ENCODE data around the gene PGM3. TPM values are rescaled to one million over a fixed set of nuclear protein-coding genes. Genes with fewer than 3 reads are reported as not detected.

The PGM3 gene
- total RNA-seq, 1 experiment from 2014 or later = 97.0 TPM

DNA sequence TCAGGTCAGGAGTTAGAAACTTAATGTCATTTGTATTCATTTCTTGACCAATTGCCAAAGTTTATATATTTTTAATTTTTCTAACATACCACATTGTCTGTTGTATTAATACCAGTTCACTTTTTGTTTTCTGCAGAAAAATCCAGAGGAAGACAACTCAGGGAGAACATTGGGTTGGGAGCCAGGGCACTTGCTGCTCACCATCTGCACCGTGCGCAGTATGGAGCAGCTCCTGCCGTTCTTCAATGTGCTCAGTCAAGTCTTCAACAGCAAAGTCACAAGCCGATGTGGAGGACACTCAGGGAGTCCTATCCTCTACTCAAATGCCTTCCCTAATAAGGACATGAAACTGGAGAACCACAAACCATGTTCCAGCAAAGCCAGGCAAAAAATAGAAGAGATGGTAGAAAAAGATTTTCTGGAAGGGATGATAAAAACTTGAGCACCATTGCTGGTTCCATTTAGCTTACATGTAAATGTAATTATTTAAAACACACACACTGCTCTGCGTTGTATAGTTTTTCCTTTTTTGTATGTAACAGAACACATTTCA, 25.3 kb downstream of the PGM3 start:
- H3K4me3 Mint-ChIP-seq (ENCODE audit: unreplicated experiment) = no peak overlapping the region
- no peaks in the 10 kb centered on the region for H3K9me3 ChIP-seq
- BruUV-seq (replicated peaks) = no TSS peak
- H3K4me1 Mint-ChIP-seq (ENCODE audit: low read depth, unreplicated experiment) = no peaks in the 10 kb centered on the region
- no peaks in the 10 kb centered on the region for H3K4me1 ChIP-seq
- no peaks in the 10 kb centered on the region for H3K9me3 Mint-ChIP-seq (ENCODE audit: unreplicated experiment)
- no peak overlapping the region for H3K4me3 ChIP-seq (ENCODE audit: low read depth, low read length)
- H3K36me3 Mint-ChIP-seq (ENCODE audit: insufficient read depth, unreplicated experiment) = peaks cover 75% of the 10 kb centered on the region
- intact Hi-C loops (cut with micrococcal nuclease; ENCODE audit: unreplicated experiment) = no loop called here
- no peak overlapping the region for H3K27ac Mint-ChIP-seq (ENCODE audit: unreplicated experiment)
- TF ChIP-seq, protein P1, sequence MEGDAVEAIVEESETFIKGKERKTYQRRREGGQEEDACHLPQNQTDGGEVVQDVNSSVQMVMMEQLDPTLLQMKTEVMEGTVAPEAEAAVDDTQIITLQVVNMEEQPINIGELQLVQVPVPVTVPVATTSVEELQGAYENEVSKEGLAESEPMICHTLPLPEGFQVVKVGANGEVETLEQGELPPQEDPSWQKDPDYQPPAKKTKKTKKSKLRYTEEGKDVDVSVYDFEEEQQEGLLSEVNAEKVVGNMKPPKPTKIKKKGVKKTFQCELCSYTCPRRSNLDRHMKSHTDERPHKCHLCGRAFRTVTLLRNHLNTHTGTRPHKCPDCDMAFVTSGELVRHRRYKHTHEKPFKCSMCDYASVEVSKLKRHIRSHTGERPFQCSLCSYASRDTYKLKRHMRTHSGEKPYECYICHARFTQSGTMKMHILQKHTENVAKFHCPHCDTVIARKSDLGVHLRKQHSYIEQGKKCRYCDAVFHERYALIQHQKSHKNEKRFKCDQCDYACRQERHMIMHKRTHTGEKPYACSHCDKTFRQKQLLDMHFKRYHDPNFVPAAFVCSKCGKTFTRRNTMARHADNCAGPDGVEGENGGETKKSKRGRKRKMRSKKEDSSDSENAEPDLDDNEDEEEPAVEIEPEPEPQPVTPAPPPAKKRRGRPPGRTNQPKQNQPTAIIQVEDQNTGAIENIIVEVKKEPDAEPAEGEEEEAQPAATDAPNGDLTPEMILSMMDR (IDR thresholded peaks at IDR 0.05; ENCODE audit: insufficient read depth in 1 of 2, low read depth in 1 of 2, low read length in 1 of 2, severe bottlenecking in 1 of 2, unreplicated experiment in 1 of 2) = no peak
- CTCF ChIA-PET = no interaction called here
- no peaks in the 10 kb centered on the region for H3K27me3 Mint-ChIP-seq (ENCODE audit: insufficient read depth, unreplicated experiment)
- H3K27me3 ChIP-seq (replicated peaks; ENCODE audit: control insufficient read depth, insufficient read depth, low read length) = no peaks in the 10 kb centered on the region
- no peak for DNase-seq
- peaks cover 1% of the 10 kb centered on the region for H3K36me3 ChIP-seq (ENCODE audit: control insufficient read depth, insufficient read depth, low read length)
- POLR2A ChIA-PET = no interaction called here

DNA sequence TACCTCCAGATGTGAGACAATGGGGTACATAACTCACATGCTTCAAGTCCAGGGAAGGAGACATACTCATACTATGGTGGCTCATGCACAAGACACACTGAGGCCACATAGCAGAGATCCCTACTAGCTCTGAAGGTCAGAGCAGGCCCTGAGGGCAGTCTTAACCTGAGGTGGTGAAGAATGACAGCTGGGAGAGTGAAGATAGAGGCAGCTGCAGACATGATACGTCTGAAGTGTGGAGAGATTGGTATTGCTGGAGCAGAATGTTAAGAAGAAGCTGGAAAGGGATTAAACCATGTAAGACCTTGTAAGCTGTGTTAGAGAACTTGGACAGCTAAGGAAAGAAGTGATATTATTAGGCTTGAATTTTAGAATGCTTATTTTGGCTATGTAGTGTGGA, 32.9 kb downstream of the PGM3 start:
- H3K36me3 ChIP-seq (ENCODE audit: control insufficient read depth, insufficient read depth, low read length) = no peaks in the 10 kb centered on the region
- DNase-seq = no peak
- H3K36me3 Mint-ChIP-seq (ENCODE audit: insufficient read depth, unreplicated experiment) = peaks cover 4% of the 10 kb centered on the region
- H3K27me3 ChIP-seq (replicated peaks; ENCODE audit: control insufficient read depth, insufficient read depth, low read length) = no peaks in the 10 kb centered on the region
- TF ChIP-seq, protein P1 (IDR thresholded peaks at IDR 0.05; ENCODE audit: insufficient read depth in 1 of 2, low read depth in 1 of 2, low read length in 1 of 2, severe bottlenecking in 1 of 2, unreplicated experiment in 1 of 2) = no peak
- CTCF ChIA-PET = no interaction called here
- no peaks in the 10 kb centered on the region for H3K27me3 Mint-ChIP-seq (ENCODE audit: insufficient read depth, unreplicated experiment)
- no peaks in the 10 kb centered on the region for H3K4me1 Mint-ChIP-seq (ENCODE audit: low read depth, unreplicated experiment)
- H3K4me3 ChIP-seq (ENCODE audit: low read depth, low read length) = no peak overlapping the region
- intact Hi-C loops (cut with micrococcal nuclease; ENCODE audit: unreplicated experiment) = no loop called here
- no peaks in the 10 kb centered on the region for H3K9me3 ChIP-seq
- no peaks in the 10 kb centered on the region for H3K9me3 Mint-ChIP-seq (ENCODE audit: unreplicated experiment)
- H3K4me3 Mint-ChIP-seq (ENCODE audit: unreplicated experiment) = no peak overlapping the region
- H3K4me1 ChIP-seq = no peaks in the 10 kb centered on the region
- POLR2A ChIA-PET = no interaction called here
- H3K27ac Mint-ChIP-seq (ENCODE audit: unreplicated experiment) = no peak overlapping the region
- BruUV-seq (replicated peaks) = no TSS peak

DNA sequence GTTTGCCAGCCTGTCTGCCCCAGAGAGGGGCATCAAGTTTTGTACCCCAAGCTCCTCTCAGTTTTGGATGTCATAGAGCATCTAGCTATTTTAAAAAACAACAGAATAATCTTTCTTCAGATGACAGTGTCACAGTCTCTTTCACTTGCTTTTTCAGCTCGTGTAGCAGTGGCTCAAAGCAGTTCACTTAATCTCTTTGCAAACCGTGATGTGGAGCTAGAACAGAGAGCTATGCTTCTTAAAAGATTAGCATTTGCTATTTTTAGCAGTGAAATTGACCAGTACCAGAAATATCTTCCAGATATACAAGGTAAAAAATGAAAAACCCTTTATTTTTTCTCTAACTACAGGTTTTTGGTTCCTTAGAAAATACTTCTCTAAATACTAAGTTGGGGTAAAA, 37.3 kb downstream of the PGM3 start:
- Mint-ChIP-seq H3K36me3 (ENCODE audit: insufficient read depth, unreplicated experiment) (no peaks in the 10 kb centered on the region), H3K27ac (ENCODE audit: unreplicated experiment) (no peak overlapping the region), H3K9me3 (ENCODE audit: unreplicated experiment) (no peaks in the 10 kb centered on the region), H3K4me3 (ENCODE audit: unreplicated experiment) (no peak overlapping the region), H3K4me1 (ENCODE audit: low read depth, unreplicated experiment) (no peaks in the 10 kb centered on the region), H3K27me3 (ENCODE audit: insufficient read depth, unreplicated experiment) (no peaks in the 10 kb centered on the region)
- no peaks in the 10 kb centered on the region for H3K36me3 ChIP-seq (ENCODE audit: control insufficient read depth, insufficient read depth, low read length)
- no peaks in the 10 kb centered on the region for H3K4me1 ChIP-seq
- intact Hi-C loops (cut with micrococcal nuclease; ENCODE audit: unreplicated experiment) = no loop called here
- no peaks in the 10 kb centered on the region for H3K27me3 ChIP-seq (replicated peaks; ENCODE audit: control insufficient read depth, insufficient read depth, low read length)
- TF ChIP-seq, protein P1 (IDR thresholded peaks at IDR 0.05; ENCODE audit: insufficient read depth in 1 of 2, low read depth in 1 of 2, low read length in 1 of 2, severe bottlenecking in 1 of 2, unreplicated experiment in 1 of 2) = no peak
- H3K9me3 ChIP-seq = no peaks in the 10 kb centered on the region
- no TSS peak for BruUV-seq (replicated peaks)
- ChIA-PET CTCF (no interaction called here), POLR2A (interaction anchor here (0.7 kb wide), 1 partner anchor 66 kb away, joined by 5 read pairs; no protein-coding TSS in a partner anchor)
- H3K4me3 ChIP-seq (ENCODE audit: low read depth, low read length) = no peak overlapping the region
- DNase-seq = no peak
